SJSA1 (cell line): ENCODE data around the gene MST1. TPM values are rescaled to one million over a fixed set of nuclear protein-coding genes. Genes with fewer than 3 reads are reported as not detected.
A peak's percentile ranks its signal among the peaks of the same experiment; 100 is the strongest.

Experiments
- DNase-seq, 2 experiments: peaks; one replicate each; pipeline ENCODE4 v3.0.0-alpha.2; 2015 to 2020; ENCODE audit warnings: low spot score in 2 of 2, low read depth in 1 of 2
- H3K27ac ChIP-seq: fragments of 250-450 bp; sonication (Bioruptor Pico); 2 replicates; pipeline ENCODE4 v1.5.1; 2020; ENCODE audit warnings: mild to moderate bottlenecking, moderate library complexity
- H3K27me3 ChIP-seq: fragments of 250-450 bp; sonication (Bioruptor Pico); replicated peaks from 2 replicates; pipeline ENCODE4 v1.5.1; 2020; ENCODE audit warnings: mild to moderate bottlenecking, moderate library complexity
- H3K36me3 ChIP-seq: fragments of 250-450 bp; sonication (Bioruptor Pico); 2 replicates; pipeline ENCODE4 v1.5.1; 2020; ENCODE audit warnings: mild to moderate bottlenecking
- H3K4me1 ChIP-seq: fragments of 250-450 bp; sonication (Bioruptor Pico); replicated peaks from 2 replicates; pipeline ENCODE4 v1.6.1; 2021; ENCODE audit warnings: mild to moderate bottlenecking
- H3K4me3 ChIP-seq: fragments of 250-450 bp; sonication (Bioruptor Pico); 2 replicates; pipeline ENCODE4 v1.5.1; 2020; ENCODE audit warnings: mild to moderate bottlenecking
- H3K9me3 ChIP-seq: fragments of 250-450 bp; sonication (Bioruptor Pico); replicated peaks from 2 replicates; pipeline ENCODE4 v1.5.1; 2020; ENCODE audit warnings: mild to moderate bottlenecking
- total RNA-seq: library from RNA; depleted of rRNA; stranded (reverse); fragments of >200 nt; shearing (Covaris generic); gene quantifications from 2 replicates; pipeline ENCODE4 v1.2.3, GENCODE V29; 2014; rRNA removed

Gene MST1
- 0.50 and 1.2 TPM in 2 replicates for total RNA-seq

DNA sequence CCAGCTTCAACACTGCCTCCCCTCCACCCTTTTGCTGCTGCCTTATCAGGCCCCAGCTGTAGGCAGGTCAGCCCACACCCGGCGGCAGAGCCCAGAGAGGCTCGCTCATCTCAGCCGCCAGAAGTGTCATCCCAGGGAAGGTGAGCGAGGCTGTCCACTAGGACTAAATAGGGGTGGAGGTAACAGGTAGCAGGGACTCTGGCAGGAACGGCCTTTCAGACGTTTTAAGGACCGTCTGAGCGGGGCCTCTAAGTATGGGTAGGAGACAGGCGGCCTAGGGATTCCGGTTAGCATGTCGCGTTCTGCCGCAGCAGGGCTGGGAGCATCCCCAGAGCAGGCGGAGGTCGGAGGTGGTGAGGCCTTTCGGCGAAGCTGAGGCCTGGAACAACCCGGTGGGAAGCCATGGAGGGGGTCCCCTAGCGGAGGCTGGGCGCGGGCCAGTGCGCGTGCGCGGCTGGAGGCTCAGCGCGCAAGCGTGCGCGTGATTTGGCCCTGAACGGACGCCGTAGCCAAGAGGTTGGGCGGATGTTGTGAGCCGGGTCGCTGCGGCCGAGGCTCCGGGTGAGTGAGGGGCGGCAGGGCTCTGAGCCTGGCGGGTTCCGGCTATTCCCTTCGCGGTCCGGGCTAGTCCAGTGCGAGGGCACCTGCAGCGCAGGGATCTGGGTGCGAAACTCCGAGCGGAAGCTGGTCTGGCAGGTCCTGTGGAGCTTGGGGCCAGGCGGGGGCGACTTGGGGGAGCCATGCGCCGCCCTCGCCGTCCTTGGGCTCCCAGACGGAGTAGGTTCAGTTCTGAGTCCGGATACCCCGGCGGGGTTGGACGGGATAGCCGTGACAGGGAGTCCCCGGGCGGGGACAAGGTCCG lies at the start of gene MST1, which contains the start of gene RNF123:
MST1 (minus strand) TSS at position 429 of the 862 bp plus-strand sequence. CDS start 783 bp downstream, outside the sequence.
RNF123 (plus strand) TSS at position 512 of the 862 bp plus-strand sequence. CDS start 1,609 bp downstream, outside the sequence.
- peaks cover 5% of the 10 kb centered on the region; the same call in 1 of the 2 replicates for H3K4me1 ChIP-seq
- no peak within 1 kb of the TSS for H3K27ac ChIP-seq
- H3K36me3 ChIP-seq, result no peaks in the 10 kb centered on the region

DNA sequence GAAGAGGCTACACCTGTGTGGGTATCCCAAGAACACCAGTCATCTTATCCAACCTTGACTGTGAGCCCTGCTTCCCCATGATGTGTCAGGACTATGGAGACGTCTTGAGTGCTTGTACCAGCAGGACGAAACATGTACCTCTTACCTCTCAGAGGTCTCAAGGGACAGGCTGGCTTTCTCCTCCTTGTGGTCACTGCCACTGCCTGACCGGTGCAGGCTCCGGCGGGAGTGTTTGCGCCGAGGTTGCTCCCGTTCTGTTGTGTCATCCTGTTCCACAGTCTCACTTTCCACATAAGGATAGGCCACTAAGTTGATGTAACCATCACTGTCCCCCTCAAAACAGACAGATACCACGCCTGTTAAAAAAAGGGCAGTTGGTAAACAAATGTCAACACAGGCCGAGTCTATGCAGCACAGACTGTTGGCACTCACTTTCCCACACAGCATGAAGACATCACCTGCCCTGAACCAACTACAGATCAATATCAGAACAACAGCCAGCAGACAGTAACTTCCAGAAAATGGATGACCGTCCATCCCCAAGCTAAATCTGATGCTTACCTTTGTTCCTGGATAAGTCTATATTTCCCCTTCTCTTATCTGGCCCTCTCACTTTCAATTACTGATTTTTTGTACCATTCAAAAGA lies 48.9 kb upstream of the MST1 start:
- no peaks in the 10 kb centered on the region for H3K27me3 ChIP-seq
- DNase-seq, result no peak
- H3K9me3 ChIP-seq, result no peaks in the 10 kb centered on the region
- H3K27ac ChIP-seq, result no peak overlapping the region
- no peaks in the 10 kb centered on the region for H3K4me1 ChIP-seq
- H3K36me3 ChIP-seq, result peaks cover 45% of the 10 kb centered on the region
- H3K4me3 ChIP-seq, result no peak overlapping the region

More for the DNA sequence above, at the start of gene MST1, which contains the start of gene RNF123:
- no peaks in the 10 kb centered on the region for H3K27me3 ChIP-seq
- H3K4me3 ChIP-seq, result peak within 1 kb of the TSS; percentile 55
- H3K9me3 ChIP-seq, result no peaks in the 10 kb centered on the region
- peak; percentile 83 to 88 for DNase-seq

- no peak for DNase-seq
- H3K4me1 ChIP-seq, result no peaks in the 10 kb centered on the region
- H3K4me3 ChIP-seq, result no peak overlapping the region
- no peaks in the 10 kb centered on the region for H3K9me3 ChIP-seq
- peaks cover 51% of the 10 kb centered on the region for H3K36me3 ChIP-seq
- H3K27me3 ChIP-seq, result no peaks in the 10 kb centered on the region
- H3K27ac ChIP-seq, result no peak overlapping the region
Observed at GRCh38 chr3:49734752-49735151, 45.5 kb upstream of the MST1 start.

DNA sequence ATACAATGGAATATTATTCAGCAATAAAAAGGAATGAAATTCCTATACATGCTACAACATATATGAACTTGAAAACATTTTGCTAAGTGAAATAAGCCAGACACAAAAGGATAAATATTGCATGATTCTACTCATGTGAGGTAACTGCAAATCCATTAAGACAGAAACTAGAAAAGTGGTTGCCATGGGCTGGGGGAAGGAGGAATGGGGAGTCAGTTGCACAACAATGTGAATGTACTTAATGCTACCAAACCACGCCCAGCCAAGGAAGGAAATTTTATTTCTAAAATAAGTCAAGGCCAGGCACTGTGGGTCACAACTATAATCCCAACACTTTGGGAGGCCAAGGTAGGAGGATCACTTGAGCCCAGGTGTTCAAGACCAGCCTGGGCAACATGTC lies 44.3 kb upstream of the MST1 start:
- no peaks in the 10 kb centered on the region for H3K27me3 ChIP-seq
- H3K4me1 ChIP-seq, result no peaks in the 10 kb centered on the region
- no peak for DNase-seq
- H3K27ac ChIP-seq, result no peak overlapping the region
- no peak overlapping the region for H3K4me3 ChIP-seq
- no peaks in the 10 kb centered on the region for H3K9me3 ChIP-seq
- peaks cover 48% of the 10 kb centered on the region for H3K36me3 ChIP-seq

- Histone ChIP-seq H3K9me3 (no peaks in the 10 kb centered on the region), H3K27ac (no peak overlapping the region), H3K4me1 (no peaks in the 10 kb centered on the region), H3K4me3 (no peak overlapping the region), H3K27me3 (no peaks in the 10 kb centered on the region), H3K36me3 (peaks cover 45% of the 10 kb centered on the region)
- DNase-seq, result no peak
Observed at GRCh38 chr3:49732597-49732996, 43.3 kb upstream of the MST1 start.

DNA sequence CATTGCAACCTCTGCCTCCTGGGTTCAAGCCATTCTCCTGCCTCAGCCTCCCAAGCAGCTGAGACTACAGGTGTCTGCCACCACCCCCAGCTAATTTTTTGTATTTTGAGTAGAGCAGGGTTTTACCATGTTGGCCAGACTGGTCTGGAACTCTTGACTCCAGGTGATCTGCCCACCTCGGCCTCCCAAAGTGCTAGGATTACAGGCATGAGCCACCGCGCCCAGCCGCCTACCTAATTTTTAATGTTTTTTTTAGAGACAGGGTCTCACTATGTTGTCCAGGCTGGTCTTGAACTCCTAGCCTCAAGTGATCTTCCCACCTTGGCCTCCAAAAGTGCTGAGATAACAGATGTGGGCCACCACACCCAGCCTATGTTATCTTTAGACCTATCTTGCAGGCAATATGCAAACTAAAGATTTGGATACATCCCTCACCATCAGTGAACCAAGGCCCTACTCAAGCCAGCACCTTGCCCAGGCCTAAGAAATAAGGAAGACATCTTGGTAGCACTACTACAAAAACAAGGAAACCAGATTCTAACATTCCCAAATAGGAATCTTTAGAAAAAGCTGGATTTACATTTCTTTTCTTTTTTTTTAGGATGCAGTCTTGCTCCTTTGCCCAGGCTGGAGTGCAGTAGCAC lies 40.8 kb upstream of the MST1 start:
- peaks cover 43% of the 10 kb centered on the region for H3K36me3 ChIP-seq
- no peaks in the 10 kb centered on the region for H3K9me3 ChIP-seq
- no peaks in the 10 kb centered on the region for H3K27me3 ChIP-seq
- no peak for DNase-seq
- no peak overlapping the region for H3K27ac ChIP-seq
- H3K4me1 ChIP-seq, result no peaks in the 10 kb centered on the region
- H3K4me3 ChIP-seq, result no peak overlapping the region

- no peak overlapping the region for H3K27ac ChIP-seq
Observed at GRCh38 chr3:49727924-49728361, 38.7 kb upstream of the MST1 start.

GRCh38 chr3:49727154-49727923 lies 38.1 kb upstream of the MST1 start:
- H3K36me3 ChIP-seq, result peaks cover 48% of the 10 kb centered on the region
- no peak for DNase-seq
- H3K4me1 ChIP-seq, result peaks cover 16% of the 10 kb centered on the region
- H3K27me3 ChIP-seq, result no peaks in the 10 kb centered on the region
- no peak overlapping the region for H3K27ac ChIP-seq
- no peaks in the 10 kb centered on the region for H3K9me3 ChIP-seq
- no peak overlapping the region for H3K4me3 ChIP-seq

More at GRCh38 chr3:49727924-49728361, 38.7 kb upstream of the MST1 start:
- Histone ChIP-seq H3K4me3 (no peak overlapping the region), H3K4me1 (peaks cover 10% of the 10 kb centered on the region), H3K9me3 (no peaks in the 10 kb centered on the region), H3K36me3 (peaks cover 46% of the 10 kb centered on the region), H3K27me3 (no peaks in the 10 kb centered on the region)
- no peak for DNase-seq

GRCh38 chr3:49725906-49726681 lies 36.8 kb upstream of the MST1 start:
- no peak for DNase-seq
- peaks cover 54% of the 10 kb centered on the region for H3K36me3 ChIP-seq
- peaks cover 17% of the 10 kb centered on the region for H3K4me1 ChIP-seq
- no peak overlapping the region for H3K27ac ChIP-seq
- H3K27me3 ChIP-seq, result no peaks in the 10 kb centered on the region
- no peak overlapping the region for H3K4me3 ChIP-seq
- H3K9me3 ChIP-seq, result no peaks in the 10 kb centered on the region

GRCh38 chr3:49724586-49724985 lies 35.3 kb upstream of the MST1 start:
- no peak for DNase-seq
- Histone ChIP-seq H3K9me3 (no peaks in the 10 kb centered on the region), H3K4me3 (peak overlapping the region; percentile 93), H3K36me3 (peaks cover 60% of the 10 kb centered on the region), H3K27me3 (no peaks in the 10 kb centered on the region), H3K27ac (peak overlapping the region; percentile 84), H3K4me1 (peaks cover 21% of the 10 kb centered on the region)

DNA sequence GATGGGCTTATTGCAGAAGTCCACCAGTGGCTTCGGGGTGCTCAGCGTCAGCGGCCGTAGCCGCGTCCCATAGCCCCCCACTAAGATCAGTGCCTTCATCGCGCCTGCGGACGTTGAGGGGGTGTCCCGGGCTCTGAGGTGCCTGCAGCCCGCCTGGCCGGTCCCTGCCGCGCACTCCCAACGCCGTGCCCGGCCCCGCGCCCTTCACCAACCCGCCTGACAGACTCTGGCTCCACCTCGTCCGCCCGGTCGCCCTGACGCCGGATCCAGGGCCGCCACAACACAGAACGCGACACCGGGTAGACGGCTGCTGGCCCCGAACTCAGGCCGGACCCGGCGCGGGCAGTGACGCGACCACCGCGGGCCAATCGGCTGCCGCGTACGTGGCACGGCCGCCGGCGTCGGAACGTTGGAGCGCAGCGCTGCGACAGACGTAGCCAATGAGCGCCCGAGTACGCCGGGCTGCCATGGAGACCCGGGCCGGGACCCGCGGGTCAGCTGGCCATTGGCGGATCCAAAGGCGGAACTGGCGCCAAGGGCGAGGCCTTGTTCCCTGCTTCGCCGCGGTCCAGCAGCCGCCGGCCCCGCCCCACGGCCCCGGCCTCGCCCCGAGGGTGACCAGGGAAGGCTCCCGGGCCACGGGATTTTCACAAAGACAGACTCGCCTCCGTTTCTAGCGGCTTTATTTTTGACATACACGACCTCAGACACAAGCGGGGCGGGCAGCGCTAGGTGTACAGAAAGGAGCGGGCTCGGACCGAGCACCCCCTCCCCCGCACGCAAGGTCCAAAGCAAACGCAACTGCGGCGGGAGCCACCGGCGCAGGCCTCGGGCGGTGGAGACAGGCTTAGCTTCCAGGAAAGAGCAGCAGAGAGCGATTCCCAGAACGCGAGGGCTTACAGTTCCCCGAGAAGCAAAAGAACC lies 34.6 kb upstream of the MST1 start, which contains the start of gene GMPPB:
GMPPB (minus strand) TSS at position 324 of the 924 bp plus-strand sequence; CDS start at position 99, 225 bp downstream.
- Histone ChIP-seq H3K4me3 (peak within 1 kb of the TSS; percentile 93), H3K36me3 (peaks cover 65% of the 10 kb centered on the region), H3K4me1 (peaks cover 27% of the 10 kb centered on the region), H3K27ac (peak within 1 kb of the TSS; percentile 84), H3K9me3 (no peaks in the 10 kb centered on the region; the same call in 1 of the 2 replicates), H3K27me3 (no peaks in the 10 kb centered on the region)
- DNase-seq, result peak; percentile 83 to 96

GRCh38 chr3:49723296-49723627 lies 34.0 kb upstream of the MST1 start:
- DNase-seq, result peak in 1 of 2 experiments; percentile 50
- Histone ChIP-seq H3K27me3 (no peaks in the 10 kb centered on the region), H3K27ac (peak overlapping the region; percentile 84), H3K4me3 (peak overlapping the region; percentile 93), H3K36me3 (peaks cover 70% of the 10 kb centered on the region), H3K4me1 (peaks cover 31% of the 10 kb centered on the region), H3K9me3 (no peaks in the 10 kb centered on the region; the same call in 1 of the 2 replicates)
